Head of caudate nucleus (tissue), 42 donors: Measurements from ENCODE around the gene FNBP1L.
"Not testable (repeated sequence)": the region's sequence is repeated elsewhere in the genome, so short reads cannot be mapped to it uniquely, and the experiment has no call there.

Experiments
- DNase-seq, 42 donors: peaks; one replicate each; pipeline versions ENCODE4 v3.0.0 to v3.0.0-alpha.2; 2020 to 2021; ENCODE audit warnings: mixed read lengths in 7 of 42
- intact Hi-C: fragments of 100-400 bp; cut with DNase I; formaldehyde crosslinking; loops from one replicate; pipeline ENCODE4 v1.15.0; 2022

FNBP1L gene

GRCh38 chr1:93474321-93474720 is 26.4 kb downstream of the FNBP1L start:
- no peak for DNase-seq
- intact Hi-C loops, result no loop called here

- intact Hi-C loops, result no loop called here
- DNase-seq, result no peak
Measured at GRCh38 chr1:93475681-93476080, 27.8 kb downstream of the FNBP1L start.

GRCh38 chr1:93479133-93479745 is 31.3 kb downstream of the FNBP1L start:
- intact Hi-C loops, result not testable (repeated sequence)

GRCh38 chr1:93481899-93482298 is 34.0 kb downstream of the FNBP1L start:
- DNase-seq, intact Hi-C loops: not testable (repeated sequence)

More at GRCh38 chr1:93479133-93479745, 31.3 kb downstream of the FNBP1L start:
- not testable (repeated sequence) for DNase-seq

GRCh38 chr1:93483200-93483599 is 35.3 kb downstream of the FNBP1L start:
- intact Hi-C loops, result no loop called here
- DNase-seq, result no peak

- intact Hi-C loops, result no loop called here
- no peak for DNase-seq
Measured at GRCh38 chr1:93483606-93484005, 35.7 kb downstream of the FNBP1L start.

GRCh38 chr1:93488207-93488606 is 40.3 kb downstream of the FNBP1L start:
- DNase-seq, result no peak
- intact Hi-C loops, result no loop called here

- intact Hi-C loops, result no loop called here
- DNase-seq, result no peak
Measured at GRCh38 chr1:93489756-93490155, 41.8 kb downstream of the FNBP1L start.

GRCh38 chr1:93490357-93490756 is 42.4 kb downstream of the FNBP1L start:
- DNase-seq, result no peak

GRCh38 chr1:93495911-93496310 is 48.0 kb downstream of the FNBP1L start:
- no peak for DNase-seq
- intact Hi-C loops, result no loop called here

More at GRCh38 chr1:93490357-93490756, 42.4 kb downstream of the FNBP1L start:
- intact Hi-C loops, result no loop called here

GRCh38 chr1:93496520-93496919 is 48.6 kb downstream of the FNBP1L start:
- no peak for DNase-seq
- intact Hi-C loops, result no loop called here

- no peak for DNase-seq
- intact Hi-C loops, result no loop called here
Measured at GRCh38 chr1:93499075-93499474, 51.2 kb downstream of the FNBP1L start.

GRCh38 chr1:93499533-93499932 is 51.6 kb downstream of the FNBP1L start:
- intact Hi-C loops, result no loop called here
- DNase-seq, result no peak

GRCh38 chr1:93500275-93500674 is 52.4 kb downstream of the FNBP1L start:
- intact Hi-C loops, result no loop called here
- no peak for DNase-seq

GRCh38 chr1:93501399-93501798 is 53.5 kb downstream of the FNBP1L start:
- no peak for DNase-seq

GRCh38 chr1:93501829-93502369 is 54.0 kb downstream of the FNBP1L start:
- DNase-seq, result no peak
- intact Hi-C loops, result no loop called here

More at GRCh38 chr1:93501399-93501798, 53.5 kb downstream of the FNBP1L start:
- intact Hi-C loops, result no loop called here

GRCh38 chr1:93502571-93502970 is 54.7 kb downstream of the FNBP1L start:
- intact Hi-C loops, result no loop called here

GRCh38 chr1:93503163-93503562 is 55.2 kb downstream of the FNBP1L start:
- intact Hi-C loops, result no loop called here
- DNase-seq, result no peak

More at GRCh38 chr1:93502571-93502970, 54.7 kb downstream of the FNBP1L start:
- DNase-seq, result no peak

GRCh38 chr1:93503816-93504215 is 55.9 kb downstream of the FNBP1L start:
- DNase-seq, result no peak
- intact Hi-C loops, result no loop called here

- intact Hi-C loops, result no loop called here
- DNase-seq, result no peak
Measured at GRCh38 chr1:93504247-93505033, 56.5 kb downstream of the FNBP1L start.
